NCI-H748 treated with DMSO at 0.1 percent for 48 hours (cell line): ENCODE results near the gene PLK5.

Experiments used
- DNase-seq: peaks from one replicate; lab custom pipeline; 2025; lab: John Stamatoyannopoulos, UW

PLK5 gene

DNA sequence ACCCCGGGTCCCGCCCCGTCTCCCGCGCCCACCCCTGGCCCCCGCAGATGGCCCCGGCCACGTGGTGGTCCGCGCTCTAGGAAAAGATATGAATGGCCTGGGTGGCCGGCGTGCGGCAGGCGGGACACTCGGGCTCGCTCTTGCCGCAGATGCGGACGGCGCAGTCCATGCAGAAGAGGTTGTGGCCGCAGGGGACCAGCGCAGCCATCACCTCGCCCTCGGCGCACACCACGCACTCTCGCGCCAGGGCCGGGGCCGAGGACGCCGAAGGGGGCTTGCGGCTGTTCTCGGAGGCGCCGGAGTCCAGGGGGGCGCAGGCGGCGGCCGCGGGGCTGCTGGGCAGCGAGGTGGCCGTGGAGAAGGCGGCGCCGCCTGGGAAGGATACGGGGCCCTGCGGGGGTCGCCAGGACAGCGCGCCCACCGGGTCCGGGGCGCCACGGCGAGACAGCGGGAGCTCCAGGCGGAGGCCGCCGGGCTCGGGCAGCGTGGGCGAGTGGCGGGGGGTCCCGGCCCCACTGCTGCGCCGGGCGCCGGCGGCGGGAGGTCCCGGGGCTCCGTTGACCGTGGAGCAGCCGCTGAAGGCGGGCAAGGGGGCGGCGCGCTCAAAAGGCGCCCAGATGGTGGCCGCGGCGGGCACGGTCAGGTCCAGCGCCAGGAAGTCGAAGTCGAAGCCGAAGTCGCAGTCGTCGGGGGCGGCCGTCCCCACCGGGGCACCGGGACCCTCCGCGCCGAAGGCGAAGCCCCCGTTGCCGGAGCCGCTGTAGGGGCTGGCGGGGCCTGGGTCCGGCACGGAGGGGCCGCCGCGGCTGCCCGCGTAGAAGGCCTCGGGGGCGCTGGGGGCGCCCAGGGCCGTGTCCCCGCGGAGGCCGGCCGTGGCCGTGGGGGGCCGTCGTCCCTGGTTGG lies 31.9 kb downstream of the PLK5 start:
- DNase-seq, result no peak

DNA sequence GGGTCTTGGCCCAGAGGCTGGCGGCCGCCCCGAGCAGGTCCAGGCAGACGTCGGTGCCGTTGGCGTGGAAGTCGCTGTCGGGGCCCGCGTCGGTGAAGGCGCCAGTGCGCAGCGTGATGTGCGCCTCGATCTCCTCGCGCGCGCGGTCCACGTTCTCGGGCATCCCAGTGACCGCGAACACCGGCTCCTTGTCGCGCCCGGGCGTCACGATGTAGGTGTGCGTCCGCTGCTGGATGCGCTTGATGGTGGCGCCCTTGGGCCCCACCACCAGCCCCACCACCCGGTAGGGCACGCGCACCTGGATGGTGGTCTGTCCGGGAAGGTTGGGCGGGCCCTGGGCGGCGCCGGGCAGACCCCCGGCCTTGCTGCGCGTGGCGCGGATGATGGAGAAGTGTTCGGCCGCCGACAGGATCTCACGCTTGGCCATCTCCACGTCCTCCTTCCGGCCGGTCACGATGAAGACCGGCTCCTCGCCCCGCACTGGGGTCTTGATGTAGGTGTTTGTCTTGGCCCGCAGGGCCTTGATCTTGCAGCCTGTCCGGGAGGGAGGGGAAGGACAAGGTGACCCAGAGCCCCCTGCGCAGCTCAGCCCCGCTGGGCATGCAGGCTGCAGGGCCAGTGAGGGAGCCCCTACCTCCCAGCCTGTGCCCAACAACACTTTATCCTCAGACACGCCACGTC lies 32.7 kb downstream of the PLK5 start:
- no peak for DNase-seq

GRCh38 chr19:1558552-1558951 lies 34.7 kb downstream of the PLK5 start:
- DNase-seq, result no peak

- DNase-seq, result no peak
Observed at GRCh38 chr19:1560286-1560882, 36.5 kb downstream of the PLK5 start.

DNA sequence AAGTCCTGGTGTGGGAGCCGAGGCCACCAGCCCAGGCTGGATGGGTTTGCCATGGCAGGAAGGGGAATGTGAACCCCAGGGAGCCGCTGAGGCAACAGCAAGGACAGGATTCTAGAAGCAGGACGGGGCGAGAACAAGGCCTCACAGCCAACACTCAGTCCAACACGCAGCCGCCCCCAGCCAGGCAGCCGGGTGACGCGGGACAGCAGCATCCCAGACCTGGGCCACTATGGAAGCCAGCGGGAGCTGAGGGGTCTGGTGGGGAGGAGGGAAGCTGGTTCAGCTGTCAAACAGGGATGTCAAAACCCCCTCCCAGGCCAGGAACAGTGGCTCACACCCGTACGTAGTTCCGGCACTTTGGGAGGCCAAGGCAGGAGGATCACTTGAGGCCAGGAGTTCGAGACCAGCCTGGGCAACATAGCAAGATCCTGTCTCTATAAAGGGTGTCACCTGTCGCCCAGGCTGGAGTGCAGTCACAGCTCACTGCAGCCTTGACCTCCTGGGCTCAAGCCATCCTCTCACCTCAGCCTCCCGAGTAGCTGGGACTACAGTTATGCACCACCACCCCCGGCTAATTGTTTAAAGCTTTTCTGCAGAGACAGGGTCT lies 37.5 kb downstream of the PLK5 start:
- no peak for DNase-seq

- no peak for DNase-seq
Observed at GRCh38 chr19:1563251-1563650, 39.4 kb downstream of the PLK5 start.

GRCh38 chr19:1566392-1567115 lies 42.7 kb downstream of the PLK5 start:
- peak; percentile 48 for DNase-seq

- DNase-seq, result no peak
Observed at GRCh38 chr19:1567116-1567847, 43.4 kb downstream of the PLK5 start.

DNA sequence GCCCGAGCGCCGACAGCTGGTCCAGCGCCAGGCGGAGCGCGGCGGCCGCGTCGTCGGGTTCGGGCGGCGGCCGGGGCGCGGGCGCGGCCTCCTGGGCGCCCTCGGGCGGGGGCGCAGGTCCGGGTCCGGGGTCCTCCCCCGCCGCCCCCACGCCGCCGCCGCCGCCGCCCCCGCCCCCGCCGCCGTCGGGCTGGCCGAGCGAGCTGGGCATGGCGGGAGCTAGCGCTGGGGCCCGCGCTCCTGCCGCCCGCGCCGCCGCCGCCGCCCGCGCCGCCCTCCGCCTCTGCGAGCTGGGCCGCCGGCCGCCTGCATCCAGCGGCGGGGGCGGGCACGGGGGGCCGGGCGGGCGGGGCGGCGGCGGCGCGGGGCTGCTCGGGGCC lies 44.0 kb downstream of the PLK5 start:
- DNase-seq, result no peak

DNA sequence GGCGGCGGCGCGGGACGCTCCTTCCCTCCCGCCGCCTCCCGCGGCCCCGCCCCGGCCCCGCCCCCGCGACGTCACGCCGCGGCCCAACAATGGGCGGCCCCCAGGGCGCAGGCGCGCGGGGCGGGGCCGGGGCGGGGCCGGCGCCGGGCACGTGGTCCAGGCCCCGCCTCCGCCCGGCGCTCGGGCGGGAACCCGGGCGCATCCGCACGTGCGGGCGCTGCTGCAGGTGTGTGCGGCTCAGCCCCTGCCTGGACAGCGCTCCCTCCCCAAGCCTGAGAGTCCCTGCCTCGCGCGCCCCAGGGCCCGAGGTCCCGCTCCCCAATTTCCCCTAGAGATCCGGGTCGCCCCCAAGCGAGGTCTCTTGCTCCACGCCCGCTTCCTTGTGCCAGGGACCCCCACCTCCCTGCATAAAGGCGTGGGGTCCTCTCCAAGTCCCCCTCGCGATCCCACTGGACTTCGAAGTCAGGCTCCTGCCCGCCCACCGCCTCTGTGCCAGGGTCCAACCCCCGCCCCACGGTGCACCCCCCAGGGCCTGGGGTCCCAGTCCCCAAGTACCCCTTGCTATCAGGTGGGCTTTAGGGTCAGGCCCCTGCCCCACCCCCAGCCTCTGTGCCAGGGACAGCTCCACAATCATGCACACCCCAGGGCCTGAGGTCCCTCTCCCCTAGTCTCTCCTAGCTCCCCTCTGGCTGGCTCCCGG lies 44.6 kb downstream of the PLK5 start, which contains the start of gene MEX3D:
Gene MEX3D (minus strand): TSS at position 6 of the 700 bp plus-strand sequence. CDS start 267 bp downstream, outside the sequence.
- peak; percentile 12 for DNase-seq

- DNase-seq, result no peak
Observed at GRCh38 chr19:1569997-1570396, 46.1 kb downstream of the PLK5 start.

DNA sequence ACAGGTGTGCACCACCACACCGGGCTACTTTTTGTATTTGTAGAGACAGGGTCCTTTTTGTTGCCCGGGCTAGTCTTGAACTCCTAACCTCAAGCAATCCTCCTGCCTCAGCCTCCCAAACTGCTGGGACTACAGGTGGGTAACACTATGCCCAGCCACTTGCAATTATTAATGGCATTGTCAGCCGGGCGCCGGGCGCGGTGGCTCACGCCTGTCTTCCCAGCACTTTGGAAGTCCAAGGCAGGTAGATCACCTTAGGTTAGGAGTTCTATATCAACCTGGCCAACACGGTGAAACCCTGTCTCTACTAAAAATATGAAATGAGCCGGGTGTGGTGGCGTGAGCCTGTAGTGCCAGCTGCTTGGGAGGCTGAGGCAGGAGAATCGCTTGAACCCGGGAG lies 47.0 kb downstream of the PLK5 start:
- DNase-seq, result no peak

DNA sequence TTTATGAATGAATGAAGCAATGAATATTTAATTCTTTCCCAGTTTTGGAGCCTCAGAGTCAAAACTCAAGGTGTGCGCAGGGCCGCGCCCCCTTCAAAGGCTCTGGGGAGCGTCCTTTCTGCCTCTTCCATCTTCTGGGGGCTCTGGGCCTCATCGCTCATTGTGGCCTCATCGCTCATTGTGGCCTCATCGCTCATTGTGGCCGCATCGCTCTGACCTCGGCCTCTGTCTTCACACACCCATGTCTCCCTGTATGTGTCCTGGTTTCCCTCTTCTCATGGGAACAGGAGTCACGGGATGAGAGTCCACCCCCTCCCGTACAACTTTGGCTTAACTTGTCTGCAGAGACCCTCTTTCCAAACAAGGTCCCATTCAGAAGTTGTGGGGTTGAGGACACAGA lies 47.5 kb downstream of the PLK5 start:
- DNase-seq, result no peak

- DNase-seq, result no peak
Observed at GRCh38 chr19:1572795-1573194, 48.9 kb downstream of the PLK5 start.

- no peak for DNase-seq
Observed at GRCh38 chr19:1574354-1575136, 50.7 kb downstream of the PLK5 start.

DNA sequence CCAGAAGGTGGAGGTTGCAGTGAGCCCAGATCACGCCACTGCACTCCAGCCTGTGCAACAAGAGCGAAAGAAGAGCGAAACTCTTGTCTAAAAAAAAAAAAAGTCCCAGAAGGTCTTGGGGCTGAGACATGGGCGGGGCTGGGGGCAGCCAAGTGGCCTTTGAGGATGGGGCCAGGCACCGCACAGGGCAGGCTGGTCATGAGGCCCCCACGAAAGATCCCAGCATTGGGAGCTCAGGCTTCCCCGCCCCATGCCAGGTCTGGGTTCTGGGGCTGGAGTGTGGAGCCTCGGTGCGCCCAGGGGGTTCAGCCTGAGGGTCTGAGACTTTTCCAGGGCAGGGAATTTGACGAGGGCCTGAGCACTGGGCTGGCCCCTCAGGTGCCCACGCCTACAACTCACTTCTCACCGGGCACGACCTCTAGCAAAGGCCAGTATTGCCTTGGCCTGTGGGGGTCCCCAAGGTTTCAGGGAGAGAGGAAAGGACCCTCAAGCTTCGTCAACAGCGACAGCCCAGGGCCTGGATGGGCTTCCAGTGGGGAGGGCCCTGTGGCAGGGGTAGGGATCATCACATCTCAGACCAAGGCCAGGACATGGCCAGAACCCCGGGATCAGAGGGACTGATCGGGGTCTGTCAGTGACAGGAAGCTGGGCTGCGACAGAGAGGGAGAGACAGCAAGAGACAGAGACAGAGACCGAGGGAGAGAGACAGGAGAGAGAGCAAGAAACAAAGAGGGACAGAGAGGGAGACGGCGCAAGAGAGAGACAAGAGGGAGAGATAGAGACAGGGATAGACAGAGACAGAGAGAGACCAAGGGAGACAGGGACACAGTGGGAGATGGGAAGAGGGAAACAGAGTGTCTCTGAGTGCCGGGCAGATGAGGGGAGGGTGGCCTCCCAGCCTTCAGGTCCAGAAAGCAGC lies 51.7 kb downstream of the PLK5 start:
- DNase-seq, result no peak

GRCh38 chr19:1576242-1577089 lies 52.6 kb downstream of the PLK5 start:
- DNase-seq, result no peak
